HepG2 (cell line): ENCODE measurements around the gene ZNF106. TPM values are rescaled to one million over a fixed set of nuclear protein-coding genes. Genes with fewer than 3 reads are reported as not detected.

ENCODE experiments used
- AGO2 ChIP-seq: fragments of 200-400 bp; formaldehyde crosslinking; optimal IDR thresholded peaks from 2 replicates; pipeline ENCODE3; 2017; ENCODE audit warnings: mild to moderate bottlenecking, low read depth, low read length, moderate library complexity
- ARHGAP35 ChIP-seq: sonication (generic); formaldehyde crosslinking; IDR thresholded peaks from 2 replicates; pipeline ENCODE4 v1.9.0; 2022; ENCODE audit warnings: mild to moderate bottlenecking, inconsistent platforms, moderate library complexity, missing genetic modification reagents, borderline replicate concordance
- ELF1 ChIP-seq: sonication (generic); formaldehyde crosslinking; IDR thresholded peaks from 2 replicates; pipeline ENCODE4 v1.4.0; 2020; ENCODE audit warnings: missing genetic modification reagents
- FIP1L1 ChIP-seq: fragments of 200-400 bp; formaldehyde crosslinking; IDR thresholded peaks from 2 replicates; pipeline ENCODE4 v1.6.1; 2018; ENCODE audit warnings: low read depth, mild to moderate bottlenecking, low read length, moderate library complexity, borderline replicate concordance; ENCODE audit not compliant: insufficient read depth
- KDM5A ChIP-seq: fragments of 200-600 bp; sonication (generic); IDR thresholded peaks from 2 replicates; pipeline ENCODE4 v1.7.0; 2018; ENCODE audit warnings: antibody characterized with exemption, mild to moderate bottlenecking, low read length, borderline replicate concordance
- LCORL ChIP-seq, 2 experiments: fragments of 450-650 bp in 1 of 2; sonication (generic) in 1 of 2; formaldehyde crosslinking in 1 of 2; IDR thresholded peaks; 2 replicates each; pipeline versions ENCODE4 v1.5.0 to v1.6.1; 2017 to 2020; ENCODE audit warnings: antibody characterized with exemption in 1 of 2, missing genetic modification reagents in 1 of 2
- NR2C2 ChIP-seq: sonication (generic); formaldehyde crosslinking; IDR thresholded peaks from 2 replicates; pipeline ENCODE4 v1.4.0; 2020; ENCODE audit warnings: missing genetic modification reagents, mild to moderate bottlenecking, moderate library complexity, borderline replicate concordance
- PHF5A ChIP-seq: IDR thresholded peaks from one replicate; pipeline ENCODE4 v1.6.1; 2018; ENCODE audit warnings: low read depth, missing genetic modification reagents; ENCODE audit not compliant: unreplicated experiment
- POLR2G ChIP-seq: fragments of 200-400 bp; formaldehyde crosslinking; IDR thresholded peaks from 2 replicates; pipeline ENCODE4 v1.6.1; 2018; ENCODE audit warnings: mild to moderate bottlenecking, low read depth, low read length, moderate library complexity
- PPARG ChIP-seq: conservative IDR thresholded peaks from 2 replicates; pipeline ENCODE4 v1.6.1; 2016; ENCODE audit warnings: missing biosample characterization, missing genetic modification reagents
- RORA ChIP-seq: sonication (generic); formaldehyde crosslinking; IDR thresholded peaks from 2 replicates; pipeline ENCODE4 v1.5.0; 2020; ENCODE audit warnings: mild to moderate bottlenecking, missing genetic modification reagents, moderate library complexity
- SMAD3 ChIP-seq: sonication (generic); formaldehyde crosslinking; IDR thresholded peaks from 2 replicates; pipeline ENCODE4 v1.4.0; 2020; ENCODE audit warnings: missing genetic modification reagents
- SP1 ChIP-seq, 2 experiments: fragments of 450-650 bp in 1 of 2; sonication (generic) in 1 of 2; formaldehyde crosslinking in 1 of 2; IDR thresholded peaks; 2 replicates each; pipeline versions ENCODE4 v1.4.0 to v1.6.1; 2016 to 2020; ENCODE audit warnings: missing genetic modification reagents in 1 of 2
- SUZ12 ChIP-seq: fragments of 150-350 bp; IDR thresholded peaks from 2 replicates; pipeline ENCODE4 v1.6.1; 2014; ENCODE audit warnings: low read depth, low read length
- ZBTB34 ChIP-seq: sonication (generic); formaldehyde crosslinking; IDR thresholded peaks from 2 replicates; pipeline ENCODE4 v1.8.0; 2022; ENCODE audit warnings: mild to moderate bottlenecking, missing genetic modification reagents
- ZBTB42 ChIP-seq: sonication (generic); formaldehyde crosslinking; IDR thresholded peaks from 2 replicates; pipeline ENCODE4 v1.5.0; 2020; ENCODE audit warnings: mild to moderate bottlenecking, missing genetic modification reagents
- ZNF431 ChIP-seq: sonication (generic); formaldehyde crosslinking; IDR thresholded peaks from 2 replicates; pipeline ENCODE4 v1.9.0; 2022; ENCODE audit warnings: missing genetic modification reagents, low read depth, mild to moderate bottlenecking, borderline replicate concordance
- ZNF589 ChIP-seq: sonication (generic); formaldehyde crosslinking; conservative IDR thresholded peaks from 2 replicates; pipeline ENCODE4 v1.8.0; 2022; ENCODE audit warnings: mild to moderate bottlenecking, moderate library complexity, missing genetic modification reagents
- ZNF672 ChIP-seq: sonication (generic); formaldehyde crosslinking; IDR thresholded peaks from 2 replicates; pipeline ENCODE4 v1.8.1; 2022; ENCODE audit warnings: missing genetic modification reagents
- ZNF687 ChIP-seq: sonication (generic); formaldehyde crosslinking; IDR thresholded peaks from 2 replicates; pipeline ENCODE4 v1.5.1; 2020; ENCODE audit warnings: mild to moderate bottlenecking, missing genetic modification reagents, moderate library complexity
- polyA plus RNA-seq, 8 experiments: library from polyadenylated mRNA; depleted of rRNA in 3 of 8; stranded (reverse) in 7 of 8; unstranded in 1 of 8; fragments of >200 nt; fragmentation: Illumina TruSeq in 4 of 8; extraction: Trizol in 4 of 8; gene quantifications; 2 replicates each; pipeline versions ENCODE4 v1.2.1 to v1.2.3, GENCODE V29; 2011 to 2016; ENCODE audit warnings: low read depth in 4 of 8, missing spikeins in 1 of 8, mixed read lengths in 1 of 8; ENCODE audit not compliant: insufficient read depth in 1 of 8
- total RNA-seq, 5 experiments: library from RNA; depleted of rRNA; stranded (reverse); fragments of >200 nt; fragmentation: Illumina TruSeq; extraction: Trizol; gene quantifications; 2 replicates each; pipeline ENCODE4 v1.2.3, GENCODE V29; 2016; ENCODE audit warnings: low read depth in 1 of 5
- TF ChIP-seq, protein P1 (sequence below): sonication (generic); formaldehyde crosslinking; IDR thresholded peaks from 2 replicates; pipeline ENCODE4 v1.8.1; 2023; ENCODE audit warnings: mild to moderate bottlenecking, missing genetic modification reagents

The ZNF106 gene
- total and polyA plus RNA-seq, 2 of the 13 experiments (the other 11 are each of a cell fraction or from before 2014, with no cell fraction given) = 12.5 to 35.1 TPM

DNA sequence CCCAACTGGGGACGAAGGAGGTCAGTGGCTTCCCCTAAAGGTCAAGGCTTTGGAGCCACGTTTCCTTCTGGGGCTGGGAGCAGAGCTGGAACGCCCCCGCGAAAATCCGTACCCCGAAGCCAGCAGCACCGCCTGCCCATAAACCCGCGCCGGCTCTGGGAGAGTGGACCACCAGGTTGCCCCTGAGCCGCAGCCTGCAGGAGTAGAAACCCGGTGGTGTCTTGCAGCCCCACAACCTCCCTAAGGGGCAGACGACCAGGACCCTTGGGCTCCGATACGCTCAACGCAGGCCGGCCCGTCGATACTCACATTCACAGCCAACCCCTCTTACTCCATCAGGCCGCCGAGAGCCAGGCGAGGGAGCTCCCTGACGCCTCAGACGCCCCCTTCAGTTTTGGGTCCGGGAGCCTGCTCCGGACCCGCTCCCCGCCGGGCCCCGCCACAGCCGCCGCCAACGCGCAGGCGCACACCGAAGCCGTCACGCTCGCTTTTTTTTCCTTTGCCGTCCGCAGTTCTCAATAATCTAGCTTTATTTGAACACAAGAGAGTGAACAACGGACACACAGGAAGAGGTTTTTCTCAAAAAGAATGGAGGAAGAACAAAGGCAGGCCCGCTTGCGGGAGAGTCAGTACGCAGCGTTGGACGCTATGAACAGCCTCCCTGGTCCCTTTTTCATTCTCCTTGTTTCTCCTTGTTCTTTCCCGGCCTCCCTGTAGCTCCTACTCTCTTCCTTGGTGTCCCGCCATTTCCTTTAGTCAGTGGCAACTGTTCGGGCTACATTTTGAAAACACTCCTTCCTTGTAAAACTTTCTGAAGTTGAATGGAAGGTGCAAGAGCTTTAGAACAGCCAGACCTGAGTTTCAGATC is at the start of gene ZNF106 (continued):
- peak; percentile 51; the same call in 1 of the 2 replicates for TF ChIP-seq NR2C2 (CRISPR knock-in tag)
- no peak for TF ChIP-seq SUZ12
- peak; percentile 50; the same call in 1 of the 2 replicates for TF ChIP-seq PPARG (CRISPR knock-in tag)
- TF ChIP-seq ZBTB42 (CRISPR knock-in tag) = no peak
- TF ChIP-seq SMAD3 (CRISPR knock-in tag) = peak; percentile 71; the same call in 1 of the 2 replicates
- TF ChIP-seq, protein P1, sequence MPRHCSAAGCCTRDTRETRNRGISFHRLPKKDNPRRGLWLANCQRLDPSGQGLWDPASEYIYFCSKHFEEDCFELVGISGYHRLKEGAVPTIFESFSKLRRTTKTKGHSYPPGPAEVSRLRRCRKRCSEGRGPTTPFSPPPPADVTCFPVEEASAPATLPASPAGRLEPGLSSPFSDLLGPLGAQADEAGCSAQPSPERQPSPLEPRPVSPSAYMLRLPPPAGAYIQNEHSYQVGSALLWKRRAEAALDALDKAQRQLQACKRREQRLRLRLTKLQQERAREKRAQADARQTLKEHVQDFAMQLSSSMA (CRISPR knock-in tag) = 0 out of 2 replicates have a peak, but pooled peaks have one; percentile 74
- no peak for TF ChIP-seq ARHGAP35 (CRISPR knock-in tag)
- TF ChIP-seq PHF5A (CRISPR knock-in tag) = no peak
- no peak for TF ChIP-seq FIP1L1
- TF ChIP-seq ZNF672 = no peak
- no peak for TF ChIP-seq ZNF589
- peak; percentile 86 for TF ChIP-seq ZNF687 (CRISPR knock-in tag)
- peak; percentile 38; the same call in 1 of the 2 replicates for TF ChIP-seq ZBTB34 (CRISPR knock-in tag)
- peak; percentile 84; the same call in 1 of the 2 replicates for TF ChIP-seq KDM5A
- peak; percentile 66 for TF ChIP-seq AGO2
- TF ChIP-seq SP1 (IDR thresholded peaks at IDR 0.05) = no peak
- peak; percentile 50; the same call in 1 of the 2 replicates for TF ChIP-seq SP1 (CRISPR knock-in tag; IDR thresholded peaks at IDR 0.05)
- no peak for TF ChIP-seq LCORL (IDR thresholded peaks at IDR 0.05)
- peak; percentile 87 for TF ChIP-seq LCORL (CRISPR knock-in tag; IDR thresholded peaks at IDR 0.05)
- no peak for TF ChIP-seq ZNF431 (CRISPR knock-in tag)
- TF ChIP-seq ELF1 (CRISPR knock-in tag) = peak; percentile 94
- TF ChIP-seq RORA (CRISPR knock-in tag) = no peak
- TF ChIP-seq POLR2G = peak; percentile 96
